Left ventricle myocardium inferior (tissue), 1 donor: Measurements from ENCODE around the gene NCKAP5. TPM values are rescaled to one million over a fixed set of nuclear protein-coding genes. Genes with fewer than 3 reads are reported as not detected.

ENCODE experiments used
- DNase-seq: peaks from one replicate; pipeline ENCODE4 v3.0.0-alpha.2; 2020
- H3K27ac ChIP-seq: fragments of 200-600 bp; replicated peaks from 2 replicates; pipeline ENCODE4 v1.8.0; 2021
- H3K27me3 ChIP-seq: fragments of 200-600 bp; 2 replicates; pipeline ENCODE4 v1.8.0; 2021; ENCODE audit warnings: low read depth
- H3K36me3 ChIP-seq: fragments of 200-600 bp; 2 replicates; pipeline ENCODE4 v1.8.0; 2021
- H3K4me1 ChIP-seq: fragments of 200-600 bp; 2 replicates; pipeline ENCODE4 v1.8.0; 2021
- H3K4me3 ChIP-seq: fragments of 200-600 bp; 2 replicates; pipeline ENCODE4 v1.8.0; 2021; ENCODE audit warnings: mild to moderate bottlenecking, moderate library complexity
- H3K9me3 ChIP-seq: fragments of 200-600 bp; replicated peaks from 2 replicates; pipeline ENCODE4 v1.8.0; 2021
- intact Hi-C: fragments of 100-400 bp; cut with micrococcal nuclease; formaldehyde crosslinking; loops from one replicate; pipeline ENCODE4 v1.11.0; 2022
- total RNA-seq: library from RNA; stranded (reverse); fragmentation: NEBNext Ultra II Directional; extraction: Animal tissue kit (Norgen Biotek cat#: 25700); gene quantifications from one replicate; pipeline ENCODE4 v1.2.1, GENCODE V29; 2021
- TF ChIP-seq, protein P1 (sequence below): fragments of 200-600 bp; IDR thresholded peaks from 2 replicates; pipeline ENCODE4 v1.8.0; 2021; ENCODE audit warnings: antibody characterized with exemption, mild to moderate bottlenecking, borderline replicate concordance
- donor health status: DM: no; HTN: yes; CAD: no; lungs with severe emphysema.

NCKAP5 gene
- total RNA-seq, 1 donor from 2014 or later = 6.0 TPM

DNA sequence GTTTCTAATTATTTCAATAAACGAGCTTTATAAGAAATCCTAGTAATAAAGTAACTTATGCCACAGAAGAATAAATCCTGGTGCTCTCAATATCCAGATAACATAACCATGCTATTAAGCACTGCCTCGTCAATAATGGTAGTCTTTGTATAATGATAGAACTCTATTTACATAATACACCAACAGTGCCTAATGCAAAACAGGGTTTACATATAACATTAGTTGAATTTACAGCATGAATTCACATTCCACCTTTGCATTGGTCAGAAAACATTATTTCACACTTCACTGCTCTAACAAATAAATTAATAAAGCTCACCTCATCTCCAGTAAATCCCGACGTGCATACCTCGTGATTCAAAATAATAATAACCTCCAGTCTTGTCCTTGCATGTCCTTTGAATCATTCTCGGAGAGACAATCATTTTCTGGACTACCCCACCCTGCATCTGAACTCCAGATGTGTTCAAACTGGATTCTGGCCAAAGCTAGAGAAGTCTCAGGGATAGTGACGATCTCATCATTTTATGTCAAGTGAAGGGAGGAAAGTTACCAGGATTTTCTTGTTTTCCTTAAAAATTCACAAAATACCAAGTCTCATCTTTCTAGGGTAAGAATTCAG lies 189.2 kb downstream of the NCKAP5 start:
- H3K27me3 ChIP-seq = no peaks in the 10 kb centered on the region
- DNase-seq = no peak
- TF ChIP-seq, protein P1, sequence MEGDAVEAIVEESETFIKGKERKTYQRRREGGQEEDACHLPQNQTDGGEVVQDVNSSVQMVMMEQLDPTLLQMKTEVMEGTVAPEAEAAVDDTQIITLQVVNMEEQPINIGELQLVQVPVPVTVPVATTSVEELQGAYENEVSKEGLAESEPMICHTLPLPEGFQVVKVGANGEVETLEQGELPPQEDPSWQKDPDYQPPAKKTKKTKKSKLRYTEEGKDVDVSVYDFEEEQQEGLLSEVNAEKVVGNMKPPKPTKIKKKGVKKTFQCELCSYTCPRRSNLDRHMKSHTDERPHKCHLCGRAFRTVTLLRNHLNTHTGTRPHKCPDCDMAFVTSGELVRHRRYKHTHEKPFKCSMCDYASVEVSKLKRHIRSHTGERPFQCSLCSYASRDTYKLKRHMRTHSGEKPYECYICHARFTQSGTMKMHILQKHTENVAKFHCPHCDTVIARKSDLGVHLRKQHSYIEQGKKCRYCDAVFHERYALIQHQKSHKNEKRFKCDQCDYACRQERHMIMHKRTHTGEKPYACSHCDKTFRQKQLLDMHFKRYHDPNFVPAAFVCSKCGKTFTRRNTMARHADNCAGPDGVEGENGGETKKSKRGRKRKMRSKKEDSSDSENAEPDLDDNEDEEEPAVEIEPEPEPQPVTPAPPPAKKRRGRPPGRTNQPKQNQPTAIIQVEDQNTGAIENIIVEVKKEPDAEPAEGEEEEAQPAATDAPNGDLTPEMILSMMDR = no peak
- H3K27ac ChIP-seq = no peak overlapping the region
- intact Hi-C loops = no loop called here
- H3K4me3 ChIP-seq = no peak overlapping the region
- no peaks in the 10 kb centered on the region for H3K4me1 ChIP-seq
- no peaks in the 10 kb centered on the region for H3K36me3 ChIP-seq
- no peaks in the 10 kb centered on the region for H3K9me3 ChIP-seq

DNA sequence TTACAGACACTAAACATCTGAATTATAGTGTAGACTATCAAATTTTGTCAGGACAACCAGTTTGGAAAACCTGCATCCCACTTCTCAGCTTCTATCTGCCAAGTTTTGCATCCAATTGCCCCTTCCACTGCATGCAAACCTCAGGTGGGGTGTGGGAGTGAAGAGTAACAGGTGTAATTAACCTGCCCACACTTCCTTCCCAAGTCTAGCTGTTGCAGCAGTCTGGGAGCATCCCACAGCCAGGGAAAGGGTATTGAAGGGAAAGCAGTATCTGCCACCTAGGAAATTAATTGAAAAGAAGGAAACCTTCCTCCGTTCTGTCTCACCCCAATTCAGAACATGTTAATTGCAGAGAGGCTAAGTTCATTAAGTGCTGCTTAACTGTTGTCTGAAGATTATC lies 189.9 kb downstream of the NCKAP5 start:
- TF ChIP-seq, protein P1 = no peak
- H3K4me1 ChIP-seq = no peaks in the 10 kb centered on the region
- intact Hi-C loops = no loop called here
- DNase-seq = no peak
- H3K27ac ChIP-seq = no peak overlapping the region
- no peak overlapping the region for H3K4me3 ChIP-seq
- no peaks in the 10 kb centered on the region for H3K27me3 ChIP-seq
- H3K9me3 ChIP-seq = no peaks in the 10 kb centered on the region
- no peaks in the 10 kb centered on the region for H3K36me3 ChIP-seq

DNA sequence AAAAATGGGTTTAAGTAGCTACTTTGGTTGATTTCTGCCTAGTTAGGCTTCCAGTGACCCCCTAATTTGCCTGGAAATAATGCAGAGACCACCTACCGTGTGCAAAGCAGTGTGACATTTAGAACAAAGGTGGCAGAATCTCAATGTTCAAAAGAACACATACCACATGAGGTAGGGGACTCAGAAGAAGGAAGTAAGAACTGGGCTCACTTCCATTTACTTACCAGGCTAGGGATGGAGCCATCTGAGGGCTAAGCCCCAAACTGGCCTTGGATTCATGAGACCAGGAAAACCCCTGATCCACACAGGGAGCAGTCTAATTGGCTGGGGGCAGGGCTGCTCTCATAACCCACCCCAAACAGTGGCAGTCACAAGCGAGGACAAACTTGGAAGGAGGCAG lies 190.7 kb downstream of the NCKAP5 start:
- H3K9me3 ChIP-seq = no peaks in the 10 kb centered on the region
- H3K36me3 ChIP-seq = no peaks in the 10 kb centered on the region
- TF ChIP-seq, protein P1 = no peak

DNA sequence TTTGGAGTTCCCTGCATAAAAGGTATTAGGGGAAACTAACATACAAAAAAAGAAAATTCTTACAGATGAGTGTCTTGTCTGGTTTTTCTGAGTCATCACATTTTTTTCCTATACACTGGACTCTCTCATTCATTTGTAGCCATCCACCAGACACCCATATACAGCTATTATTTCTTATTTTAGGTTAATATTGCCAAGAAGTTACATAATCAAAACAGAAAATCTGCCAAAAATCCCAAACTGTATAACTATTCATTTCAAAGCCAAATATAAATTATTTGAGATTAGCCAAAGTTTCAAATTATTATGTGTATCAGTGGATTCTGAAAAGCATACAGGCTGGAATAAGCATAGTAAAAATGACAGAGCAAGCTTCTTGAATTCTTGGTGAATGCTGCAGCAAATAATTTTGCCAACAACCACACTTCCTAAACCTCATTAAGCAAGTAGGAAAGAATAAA lies 191.2 kb downstream of the NCKAP5 start:
- intact Hi-C loops = no loop called here
- TF ChIP-seq, protein P1 = no peak
- Histone ChIP-seq H3K4me1 (no peaks in the 10 kb centered on the region), H3K4me3 (no peak overlapping the region), H3K36me3 (no peaks in the 10 kb centered on the region), H3K27me3 (no peaks in the 10 kb centered on the region), H3K9me3 (no peaks in the 10 kb centered on the region), H3K27ac (no peak overlapping the region)
- no peak for DNase-seq

More for the DNA sequence above, 190.7 kb downstream of the NCKAP5 start:
- DNase-seq = no peak
- Histone ChIP-seq H3K4me3 (no peak overlapping the region), H3K27me3 (no peaks in the 10 kb centered on the region), H3K27ac (no peak overlapping the region), H3K4me1 (no peaks in the 10 kb centered on the region)
- intact Hi-C loops = no loop called here

DNA sequence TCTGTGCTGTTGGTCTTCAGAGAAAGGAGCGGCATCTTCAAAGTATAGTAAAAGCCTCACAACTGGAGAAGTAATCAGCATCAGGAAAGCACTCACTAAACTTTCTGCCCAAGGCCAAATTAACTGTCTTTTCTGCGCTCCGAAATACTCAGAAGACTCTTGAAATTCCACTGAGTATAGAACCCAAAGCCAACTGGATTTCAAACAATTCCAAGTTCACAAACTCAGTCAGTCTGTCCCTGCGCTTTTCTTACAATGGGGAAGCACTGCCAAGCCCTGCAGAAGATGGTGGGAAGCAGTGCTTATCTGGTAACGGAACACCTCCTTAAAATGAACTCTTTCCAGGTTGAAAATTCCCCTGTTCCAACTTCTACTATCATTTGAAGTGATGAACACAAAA lies 193.5 kb downstream of the NCKAP5 start:
- TF ChIP-seq, protein P1 = no peak
- intact Hi-C loops = no loop called here
- no peak for DNase-seq

More for the DNA sequence above, 193.5 kb downstream of the NCKAP5 start:
- no peak overlapping the region for H3K27ac ChIP-seq
- no peaks in the 10 kb centered on the region for H3K9me3 ChIP-seq
- no peaks in the 10 kb centered on the region for H3K36me3 ChIP-seq
- no peaks in the 10 kb centered on the region for H3K27me3 ChIP-seq
- H3K4me3 ChIP-seq = no peak overlapping the region
- H3K4me1 ChIP-seq = no peaks in the 10 kb centered on the region
